GM18505 (cell line): Measurements from ENCODE around the gene GHITM.

Source experiments
- ATAC-seq: cut with Tn5 transposase; IDR thresholded peaks from one replicate; pipeline ENCODE4 v1.9.1; 2021; ENCODE audit not compliant: unreplicated experiment
- POLR2A ChIP-seq: IDR thresholded peaks from 4 replicates; pipeline ENCODE4 v1.6.1; 2011; ENCODE audit warnings: borderline replicate concordance; ENCODE audit not compliant: insufficient read depth, insufficient read length; ENCODE audit errors: extremely low read depth

The GHITM gene

GRCh38 chr10:84196083-84196482 lies 56.8 kb downstream of the GHITM start:
- no peak for ATAC-seq
- no peak for TF ChIP-seq POLR2A

GRCh38 chr10:84196941-84197340 lies 57.6 kb downstream of the GHITM start:
- no peak for TF ChIP-seq POLR2A
- no peak for ATAC-seq

GRCh38 chr10:84197643-84198042 lies 58.3 kb downstream of the GHITM start:
- TF ChIP-seq POLR2A, result no peak
- no peak for ATAC-seq

DNA sequence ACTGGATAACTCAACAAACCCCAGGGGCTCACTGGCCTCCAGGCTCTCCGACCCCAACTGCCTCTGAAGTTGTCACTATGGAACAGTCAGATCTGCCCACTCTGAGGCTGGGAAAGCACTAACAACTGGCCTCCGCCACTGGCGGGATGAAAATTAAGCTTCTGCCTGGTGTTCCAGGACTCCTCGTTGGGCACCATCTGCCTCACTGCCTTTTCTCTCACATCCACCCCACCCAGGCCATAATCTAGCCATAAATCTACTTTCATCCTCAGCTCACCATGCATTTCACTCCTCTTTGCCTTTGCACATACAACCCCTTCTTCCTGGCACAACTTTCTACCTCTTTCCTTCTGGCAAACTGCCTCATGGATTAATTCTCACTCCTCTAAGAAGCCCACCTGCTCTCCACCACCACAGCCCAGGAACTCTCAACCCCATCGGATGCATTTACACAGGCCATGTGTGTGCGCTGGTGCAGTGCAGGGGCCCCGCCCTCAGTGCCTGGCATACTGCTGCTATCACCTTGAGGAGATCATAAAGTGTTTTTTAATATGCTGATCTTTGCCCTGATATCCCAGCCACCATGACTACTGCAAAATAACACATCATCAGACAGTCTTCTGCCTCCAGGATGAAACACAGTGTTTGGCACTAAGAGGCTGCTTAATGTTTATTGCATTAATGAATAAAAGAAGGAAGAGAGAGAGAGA lies 59.1 kb downstream of the GHITM start:
- TF ChIP-seq POLR2A, result no peak
- no peak for ATAC-seq

GRCh38 chr10:84200537-84201243 lies 61.4 kb downstream of the GHITM start:
- no peak for TF ChIP-seq POLR2A
- ATAC-seq, result no peak

- no peak for ATAC-seq
- TF ChIP-seq POLR2A, result no peak
These were observed 61.9 kb downstream of the GHITM start for GRCh38 chr10:84201244-84201606.

GRCh38 chr10:84201682-84202081 lies 62.4 kb downstream of the GHITM start:
- ATAC-seq, result no peak
- no peak for TF ChIP-seq POLR2A

DNA sequence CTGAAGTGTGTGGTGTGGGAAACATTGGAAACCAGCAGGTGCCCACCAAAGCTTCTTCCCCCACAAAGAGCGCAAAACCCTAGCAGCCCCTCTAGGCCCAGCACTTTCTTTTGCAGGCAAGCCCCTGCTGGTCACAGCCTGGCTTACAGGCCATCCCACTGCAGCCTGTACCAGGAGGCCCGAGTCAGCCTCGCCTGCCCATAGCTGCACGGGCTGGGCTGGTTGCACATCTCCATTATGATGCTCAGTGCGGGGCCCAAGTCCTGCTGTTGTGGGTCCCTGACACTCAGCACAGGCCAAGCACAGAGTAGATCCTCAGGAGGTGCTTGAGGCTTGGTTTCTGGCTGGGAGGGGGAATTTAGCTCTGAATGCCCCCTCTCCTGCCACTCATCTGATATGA lies 63.0 kb downstream of the GHITM start:
- no peak for TF ChIP-seq POLR2A
- no peak for ATAC-seq
